Karpas-422 (cell line): ENCODE measurements around the gene FNDC3B. TPM values are rescaled to one million over a fixed set of nuclear protein-coding genes. Genes with fewer than 3 reads are reported as not detected.

ENCODE experiments used
- DNase-seq: peaks from one replicate; pipeline ENCODE4 v3.0.0-alpha.2; 2015
- H2AFZ ChIP-seq: fragments of 200-600 bp; sonication (generic); 2 replicates; pipeline ENCODE4 v1.6.1; 2014; ENCODE audit warnings: antibody characterized with exemption, low read length, mixed read lengths
- H3K27ac ChIP-seq: fragments of 200-600 bp; sonication (generic); 2 replicates; pipeline ENCODE4 v1.5.1; 2014; ENCODE audit warnings: mild to moderate bottlenecking, low read length, moderate library complexity
- H3K27me3 ChIP-seq: fragments of 200-600 bp; sonication (generic); 2 replicates; pipeline ENCODE4 v1.6.1; 2014; ENCODE audit warnings: low read length, mixed read lengths
- H3K36me3 ChIP-seq: fragments of 200-600 bp; sonication (generic); 2 replicates; pipeline ENCODE4 v1.6.1; 2014; ENCODE audit warnings: low read length, mixed read lengths; ENCODE audit not compliant: insufficient read depth
- H3K4me1 ChIP-seq: fragments of 200-600 bp; sonication (generic); 2 replicates; pipeline ENCODE4 v1.6.1; 2014; ENCODE audit warnings: mild to moderate bottlenecking, low read length, mixed read lengths
- H3K4me2 ChIP-seq: fragments of 200-600 bp; sonication (generic); 2 replicates; pipeline ENCODE4 v1.6.1; 2014; ENCODE audit warnings: low read length, low read depth, mild to moderate bottlenecking; ENCODE audit not compliant: poor library complexity, severe bottlenecking
- H3K4me3 ChIP-seq: fragments of 200-600 bp; sonication (generic); 2 replicates; pipeline ENCODE4 v1.5.1; 2014; ENCODE audit warnings: mild to moderate bottlenecking, antibody characterized with exemption, low read length, mixed read lengths
- H3K79me2 ChIP-seq: fragments of 200-600 bp; sonication (generic); 2 replicates; pipeline ENCODE4 v1.6.1; 2014; ENCODE audit warnings: mild to moderate bottlenecking, low read length, mixed read lengths
- H3K9ac ChIP-seq: fragments of 200-600 bp; sonication (generic); 2 replicates; pipeline ENCODE4 v1.6.0; 2014; ENCODE audit warnings: low read length
- H3K9me2 ChIP-seq: fragments of 200-600 bp; sonication (generic), shearing (Covaris generic); replicated peaks from 2 replicates; pipeline ENCODE4 v1.6.0; 2014; ENCODE audit warnings: mild to moderate bottlenecking, low read length, moderate library complexity; ENCODE audit not compliant: insufficient read depth
- H3K9me3 ChIP-seq: fragments of 300-700, 200-600 bp; sonication (generic); 2 replicates; pipeline ENCODE4 v1.6.1; 2014; ENCODE audit warnings: low read length, mixed read lengths
- H4K20me1 ChIP-seq: fragments of 200-600 bp; sonication (generic); 2 replicates; pipeline ENCODE4 v1.6.1; 2014; ENCODE audit warnings: mild to moderate bottlenecking, antibody characterized with exemption, low read length, low read depth; ENCODE audit not compliant: insufficient read depth
- total RNA-seq: library from RNA; depleted of rRNA; stranded (reverse); fragments of >200 nt; shearing (Covaris generic); gene quantifications from 2 replicates; pipeline ENCODE4 v1.2.3, GENCODE V29; 2014; ENCODE audit warnings: low replicate concordance

The FNDC3B gene
- total RNA-seq, 1 experiment from 2014 or later: 2.6 TPM

GRCh38 chr3:172213904-172214303 is 174.5 kb downstream of the FNDC3B start:
- no peaks in the 10 kb centered on the region for H3K36me3 ChIP-seq
- no peak overlapping the region for H3K9ac ChIP-seq
- no peaks in the 10 kb centered on the region for H3K9me3 ChIP-seq
- H2AFZ ChIP-seq: no peak overlapping the region
- H4K20me1 ChIP-seq: no peaks in the 10 kb centered on the region
- no peak overlapping the region for H3K4me3 ChIP-seq
- no peaks in the 10 kb centered on the region for H3K79me2 ChIP-seq
- H3K4me1 ChIP-seq: no peaks in the 10 kb centered on the region
- no peaks in the 10 kb centered on the region for H3K27me3 ChIP-seq
- DNase-seq: no peak
- H3K9me2 ChIP-seq: no peaks in the 10 kb centered on the region
- no peak overlapping the region for H3K27ac ChIP-seq
- H3K4me2 ChIP-seq: no peak overlapping the region

GRCh38 chr3:172216267-172216666 is 176.9 kb downstream of the FNDC3B start:
- no peaks in the 10 kb centered on the region for H3K4me1 ChIP-seq
- no peak for DNase-seq
- H3K36me3 ChIP-seq: no peaks in the 10 kb centered on the region
- H3K9me3 ChIP-seq: no peaks in the 10 kb centered on the region
- H3K4me3 ChIP-seq: no peak overlapping the region
- H3K9me2 ChIP-seq: no peaks in the 10 kb centered on the region
- H4K20me1 ChIP-seq: no peaks in the 10 kb centered on the region
- no peak overlapping the region for H3K27ac ChIP-seq
- no peak overlapping the region for H3K4me2 ChIP-seq
- no peak overlapping the region for H2AFZ ChIP-seq
- H3K27me3 ChIP-seq: peaks cover 4% of the 10 kb centered on the region; the same call in 1 of the 2 replicates
- H3K79me2 ChIP-seq: no peaks in the 10 kb centered on the region
- no peak overlapping the region for H3K9ac ChIP-seq

- Histone ChIP-seq H3K27ac (no peak overlapping the region), H3K4me3 (no peak overlapping the region), H3K9me3 (no peaks in the 10 kb centered on the region), H3K9me2 (no peaks in the 10 kb centered on the region), H2AFZ (no peak overlapping the region), H3K4me1 (no peaks in the 10 kb centered on the region), H3K27me3 (peaks cover 4% of the 10 kb centered on the region; the same call in 1 of the 2 replicates), H3K79me2 (no peaks in the 10 kb centered on the region), H4K20me1 (no peaks in the 10 kb centered on the region), H3K36me3 (no peaks in the 10 kb centered on the region), H3K4me2 (no peak overlapping the region), H3K9ac (no peak overlapping the region)
- no peak for DNase-seq
Measured at GRCh38 chr3:172216911-172217310, 177.5 kb downstream of the FNDC3B start.

GRCh38 chr3:172217877-172218276 is 178.5 kb downstream of the FNDC3B start:
- no peaks in the 10 kb centered on the region for H3K9me3 ChIP-seq
- H3K27me3 ChIP-seq: peaks cover 4% of the 10 kb centered on the region; the same call in 1 of the 2 replicates
- H4K20me1 ChIP-seq: no peaks in the 10 kb centered on the region
- no peak overlapping the region for H3K27ac ChIP-seq
- H3K36me3 ChIP-seq: no peaks in the 10 kb centered on the region
- no peaks in the 10 kb centered on the region for H3K9me2 ChIP-seq
- H3K4me2 ChIP-seq: no peak overlapping the region
- no peaks in the 10 kb centered on the region for H3K79me2 ChIP-seq
- no peaks in the 10 kb centered on the region for H3K4me1 ChIP-seq
- no peak overlapping the region for H3K9ac ChIP-seq
- DNase-seq: no peak
- no peak overlapping the region for H3K4me3 ChIP-seq
- H2AFZ ChIP-seq: no peak overlapping the region

GRCh38 chr3:172218350-172219323 is 179.3 kb downstream of the FNDC3B start:
- no peak overlapping the region for H2AFZ ChIP-seq
- no peaks in the 10 kb centered on the region for H3K4me1 ChIP-seq
- H3K9me3 ChIP-seq: no peaks in the 10 kb centered on the region
- no peak overlapping the region for H3K4me3 ChIP-seq
- no peaks in the 10 kb centered on the region for H3K36me3 ChIP-seq
- no peak overlapping the region for H3K4me2 ChIP-seq
- peaks cover 4% of the 10 kb centered on the region; the same call in 1 of the 2 replicates for H3K27me3 ChIP-seq
- no peak overlapping the region for H3K27ac ChIP-seq
- H4K20me1 ChIP-seq: no peaks in the 10 kb centered on the region
- H3K9ac ChIP-seq: no peak overlapping the region
- H3K79me2 ChIP-seq: no peaks in the 10 kb centered on the region
- no peak for DNase-seq
- no peaks in the 10 kb centered on the region for H3K9me2 ChIP-seq

- H3K27ac ChIP-seq: no peak overlapping the region
- no peak overlapping the region for H3K9ac ChIP-seq
- H2AFZ ChIP-seq: no peak overlapping the region
- peaks cover 4% of the 10 kb centered on the region; the same call in 1 of the 2 replicates for H3K27me3 ChIP-seq
- H3K9me2 ChIP-seq: no peaks in the 10 kb centered on the region
- no peaks in the 10 kb centered on the region for H3K36me3 ChIP-seq
- no peaks in the 10 kb centered on the region for H4K20me1 ChIP-seq
- H3K4me2 ChIP-seq: no peak overlapping the region
- no peaks in the 10 kb centered on the region for H3K9me3 ChIP-seq
- no peaks in the 10 kb centered on the region for H3K4me1 ChIP-seq
- H3K4me3 ChIP-seq: no peak overlapping the region
- no peaks in the 10 kb centered on the region for H3K79me2 ChIP-seq
- DNase-seq: no peak
Measured at GRCh38 chr3:172219750-172220149, 180.4 kb downstream of the FNDC3B start.

- H4K20me1 ChIP-seq: no peaks in the 10 kb centered on the region
- no peaks in the 10 kb centered on the region for H3K4me1 ChIP-seq
- H3K4me2 ChIP-seq: no peak overlapping the region
- no peak overlapping the region for H2AFZ ChIP-seq
- no peaks in the 10 kb centered on the region for H3K9me2 ChIP-seq
- no peaks in the 10 kb centered on the region for H3K36me3 ChIP-seq
- H3K9ac ChIP-seq: no peak overlapping the region
- no peak for DNase-seq
- H3K79me2 ChIP-seq: no peaks in the 10 kb centered on the region
- no peaks in the 10 kb centered on the region for H3K9me3 ChIP-seq
- H3K27me3 ChIP-seq: peaks cover 4% of the 10 kb centered on the region; the same call in 1 of the 2 replicates
- H3K4me3 ChIP-seq: no peak overlapping the region
- no peak overlapping the region for H3K27ac ChIP-seq
Measured at GRCh38 chr3:172221547-172221946, 182.2 kb downstream of the FNDC3B start.

- Histone ChIP-seq H3K9me3 (no peaks in the 10 kb centered on the region), H3K9me2 (no peaks in the 10 kb centered on the region), H2AFZ (no peak overlapping the region), H3K27ac (no peak overlapping the region), H3K79me2 (no peaks in the 10 kb centered on the region), H3K27me3 (peaks cover 4% of the 10 kb centered on the region; the same call in 1 of the 2 replicates), H3K4me2 (no peak overlapping the region), H3K4me3 (no peak overlapping the region), H4K20me1 (no peaks in the 10 kb centered on the region), H3K4me1 (no peaks in the 10 kb centered on the region), H3K9ac (no peak overlapping the region), H3K36me3 (no peaks in the 10 kb centered on the region)
- DNase-seq: no peak
Measured at GRCh38 chr3:172222478-172223071, 183.2 kb downstream of the FNDC3B start.
